Esophagus muscularis mucosa (tissue), 4 donors: ENCODE results near the gene XYLB. TPM values are rescaled to one million over a fixed set of nuclear protein-coding genes. Genes with fewer than 3 reads are reported as not detected.
"Not testable (repeated sequence)": the region's sequence is repeated elsewhere in the genome, so short reads cannot be mapped to it uniquely, and the experiment has no call there.

Experiments used
- DNase-seq: peaks from one replicate; pipeline ENCODE4 v3.0.0-alpha.2; 2017; ENCODE audit errors: extremely low spot score
- H3K27ac ChIP-seq, 4 donors: fragments of 200-600 bp; sonication (generic); replicated peaks in 1 of 4; 1 replicate in 3 of 4; 2 replicates in 1 of 4; pipeline ENCODE4 v1.5.1; 2016 to 2019; ENCODE audit warnings: mild to moderate bottlenecking in 1 of 4
- H3K27me3 ChIP-seq, 4 donors: fragments of 200-600 bp; sonication (generic); one replicate each; pipeline versions ENCODE4 v1.5.1 to v1.6.0; 2016 to 2019
- H3K36me3 ChIP-seq, 4 donors: fragments of 200-600 bp; sonication (generic); one replicate each; pipeline ENCODE4 v1.5.1; 2016 to 2019
- H3K4me1 ChIP-seq, 4 donors: fragments of 200-600 bp; sonication (generic); one replicate each; pipeline ENCODE4 v1.5.1; 2016 to 2019
- H3K4me3 ChIP-seq, 4 donors: fragments of 200-600 bp; sonication (generic); 1 replicate in 2 of 4; 2 replicates in 2 of 4; pipeline ENCODE4 v1.5.1; 2016 to 2019; ENCODE audit warnings: mild to moderate bottlenecking in 4 of 4, moderate library complexity in 1 of 4
- H3K9me3 ChIP-seq, 4 donors: fragments of 200-600 bp; sonication (generic); 1 replicate in 3 of 4; 2 replicates in 1 of 4; pipeline ENCODE4 v1.5.1; 2016 to 2019
- CTCF ChIP-seq, 3 experiments: fragments of 200-600 bp in 2 of 3; fragments of 450-650 bp in 1 of 3; sonication (generic) in 2 of 3; IDR thresholded peaks; one replicate each; pipeline ENCODE4 v1.5.1; 2017 to 2019; ENCODE audit warnings: antibody characterized with exemption in 3 of 3, mild to moderate bottlenecking in 2 of 3, moderate library complexity in 1 of 3
- EP300 ChIP-seq: sonication (generic); formaldehyde crosslinking; IDR thresholded peaks from one replicate; pipeline ENCODE4 v1.6.1; 2017; ENCODE audit warnings: antibody characterized with exemption
- POLR2A ChIP-seq: fragments of 450-650 bp; IDR thresholded peaks from one replicate; pipeline ENCODE4 v1.6.1; 2017; ENCODE audit warnings: antibody characterized with exemption, moderate library complexity, mild to moderate bottlenecking, low read depth
- POLR2AphosphoS5 ChIP-seq, 2 donors: sonication (generic); formaldehyde crosslinking; IDR thresholded peaks; one replicate each; pipeline ENCODE4 v1.6.1; 2017; ENCODE audit warnings: antibody characterized with exemption in 2 of 2
- WGBS: methylation state at CpG from one replicate; pipeline ENCODE4 v1.1.5; 2018; 5-methylcytosine and 5-hydroxymethylcytosine counted together
- intact Hi-C: fragments of 100-400 bp; cut with DNase I; formaldehyde crosslinking; loops from one replicate; pipeline ENCODE4 v1.15.1; 2023
- total RNA-seq, 4 donors: library from RNA; depleted of rRNA; stranded (reverse); fragments of >200 nt; gene quantifications; one replicate each; pipeline versions ENCODE4 v1.1.0 to v1.2.1, GENCODE V29; 2016

XYLB gene
- total RNA-seq, result 1 to 10 TPM in 2 of 4 donors, under 1 TPM in 2; 0.65 to 2.5 (median 1.2) TPM

DNA sequence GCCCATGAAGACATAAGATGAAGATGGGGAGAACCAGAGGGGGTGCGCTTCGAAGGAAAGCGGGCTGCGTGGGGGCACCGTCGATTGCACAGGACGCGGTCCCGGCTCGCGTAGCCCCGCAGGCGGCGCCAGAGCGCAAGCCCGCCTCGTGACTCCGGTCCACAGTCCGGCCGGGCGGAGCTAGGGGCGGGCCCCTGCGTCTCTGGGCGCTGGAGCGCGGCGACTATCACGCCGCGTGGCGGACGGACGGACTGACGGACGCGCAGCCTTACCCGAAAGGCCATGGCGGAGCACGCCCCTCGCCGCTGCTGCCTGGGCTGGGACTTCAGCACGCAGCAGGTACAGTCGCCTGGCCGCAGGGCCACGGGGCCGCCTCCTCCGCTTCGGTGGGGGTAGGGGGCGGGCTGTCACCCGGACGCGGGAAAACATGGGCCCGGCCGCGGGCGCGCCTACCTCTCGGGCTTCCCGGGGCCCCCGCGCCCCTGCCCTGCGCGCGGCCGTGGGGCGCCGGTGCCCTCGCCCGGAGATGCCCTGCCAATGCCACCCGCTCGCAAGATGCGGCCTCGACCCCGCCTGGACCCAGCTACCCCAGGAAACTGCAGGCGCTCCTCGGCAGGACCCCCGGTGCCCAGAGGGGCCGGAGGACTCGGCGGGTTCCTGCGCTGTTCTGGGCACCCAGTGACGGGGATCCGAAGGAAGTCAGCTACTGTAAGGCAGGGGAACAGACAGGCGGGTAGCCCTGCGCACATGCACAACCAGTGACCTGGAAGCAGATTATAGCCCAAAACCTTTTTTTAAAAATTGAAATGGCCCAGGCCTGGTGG, at the start of gene XYLB:
XYLB (plus strand) TSS at position 199 of the 824 bp plus-strand sequence; CDS start at position 283, 84 bp downstream.
- Histone ChIP-seq H3K9me3 (no peaks in the 10 kb centered on the region), H3K4me3 (peak within 1 kb of the TSS; percentile 62 to 88 (median 75)), H3K27me3 (no peaks in the 10 kb centered on the region), H3K27ac (peak within 1 kb of the TSS in 3 of 4 donors; percentile 42 to 69 (median 64)), H3K4me1 (peaks cover 5 to 20% (median 18%) of the 10 kb centered on the region in 4 donors), H3K36me3 (no peaks in the 10 kb centered on the region)
- no peak for DNase-seq
- intact Hi-C loops, result loop anchor here (2.0 to 10.0 kb wide), 3 partner anchors 132 to 298 kb away; partner anchors contain the start of gene SCN5A
- WGBS, result 11% methylated on average over 4 of the region's 85 CpGs
- TF ChIP-seq EP300, result no peak
- no peak for TF ChIP-seq POLR2A
- peak; percentile 85 to 91 (median 87) for TF ChIP-seq CTCF (IDR thresholded peaks at IDR 0.05)
- TF ChIP-seq POLR2AphosphoS5 (IDR thresholded peaks at IDR 0.05), result peak; percentile 41 to 74

DNA sequence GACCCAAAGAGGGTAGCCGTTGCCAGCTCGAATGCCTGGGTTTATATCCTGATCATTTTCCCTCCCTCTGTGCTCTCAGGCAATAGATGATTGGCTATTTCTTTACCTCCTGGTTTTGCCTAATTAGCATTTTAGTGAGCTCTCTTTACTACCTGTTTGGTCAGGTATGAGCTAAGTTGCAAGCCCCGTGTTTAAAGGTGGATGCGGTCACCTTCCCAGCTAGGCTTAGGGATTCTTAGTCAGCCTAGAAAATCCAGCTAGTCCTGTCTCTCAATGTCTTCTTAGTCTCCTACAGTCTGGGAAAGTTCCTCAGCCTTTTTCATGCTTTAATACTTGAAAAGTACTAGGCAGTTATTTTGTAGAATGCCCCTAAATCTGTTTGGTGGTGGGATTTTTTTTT, 49.5 kb upstream of the XYLB start:
- H3K27me3 ChIP-seq, intact Hi-C loops, DNase-seq, H3K4me3 ChIP-seq, H3K36me3 ChIP-seq, H3K27ac ChIP-seq, H3K9me3 ChIP-seq, H3K4me1 ChIP-seq: not testable (repeated sequence)
- 89% methylated on average over 4 of the region's 4 CpGs for WGBS

DNA sequence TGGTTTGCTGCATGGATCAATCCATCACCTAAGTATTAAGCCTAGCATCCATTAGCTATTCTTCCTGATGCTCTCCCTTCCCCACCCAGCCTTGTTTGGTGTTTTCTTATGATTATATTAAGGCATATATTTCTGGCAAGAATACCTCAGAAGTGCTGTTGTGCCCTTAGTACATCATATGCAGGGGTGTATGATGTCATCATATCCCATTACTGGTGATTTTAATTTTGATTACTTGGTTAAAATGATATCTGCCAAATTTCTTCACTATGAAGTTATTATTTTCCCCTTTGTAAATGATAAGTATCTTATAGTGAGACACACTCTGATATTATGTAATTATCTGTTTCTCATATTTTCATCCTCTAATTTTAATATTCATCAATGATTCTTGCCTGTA, 49.0 kb upstream of the XYLB start:
- Histone ChIP-seq H3K27ac (no peak overlapping the region), H3K36me3 (no peaks in the 10 kb centered on the region), H3K27me3 (no peaks in the 10 kb centered on the region), H3K9me3 (no peaks in the 10 kb centered on the region), H3K4me3 (no peak overlapping the region), H3K4me1 (no peaks in the 10 kb centered on the region)
- TF ChIP-seq POLR2AphosphoS5 (IDR thresholded peaks at IDR 0.05) (no peak), EP300 (no peak), POLR2A (no peak), CTCF (IDR thresholded peaks at IDR 0.05) (no peak)
- DNase-seq, result no peak
- intact Hi-C loops, result no loop called here

GRCh38 chr3:38297947-38298711, 48.5 kb upstream of the XYLB start:
- no peak for TF ChIP-seq EP300
- peak in 1 of 3 experiments; percentile 29 for TF ChIP-seq CTCF (IDR thresholded peaks at IDR 0.05)
- intact Hi-C loops, result no loop called here
- Histone ChIP-seq H3K9me3 (no peaks in the 10 kb centered on the region), H3K4me3 (no peak overlapping the region), H3K4me1 (no peaks in the 10 kb centered on the region), H3K27ac (no peak overlapping the region), H3K36me3 (no peaks in the 10 kb centered on the region), H3K27me3 (no peaks in the 10 kb centered on the region)
- DNase-seq, result no peak
- WGBS, result 84% methylated on average over 5 of the region's 5 CpGs

DNA sequence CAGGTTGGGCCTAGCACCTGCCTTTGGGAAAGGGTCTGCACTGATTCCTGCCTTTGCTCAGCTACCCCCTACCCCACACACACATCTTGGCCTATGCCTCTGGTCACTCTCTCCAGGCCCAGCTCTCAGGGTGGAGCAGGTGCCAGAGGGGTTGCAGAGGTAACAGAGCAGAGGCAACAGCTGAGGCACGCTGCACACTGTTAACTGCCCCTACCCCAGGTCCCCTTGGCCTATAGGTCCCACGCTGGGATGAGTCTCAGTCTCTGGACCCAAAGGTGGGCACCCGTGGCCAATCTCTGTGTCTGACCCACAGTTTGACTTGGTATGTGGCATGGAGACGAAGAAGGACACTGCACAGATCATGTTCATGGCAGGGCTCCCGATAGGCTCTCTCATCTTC, 39.6 kb upstream of the XYLB start:
- no peak overlapping the region for H3K4me3 ChIP-seq
- intact Hi-C loops, result no loop called here
- 89% methylated on average over 3 of the region's 5 CpGs for WGBS

More for the DNA sequence above, 39.6 kb upstream of the XYLB start:
- Histone ChIP-seq H3K27me3 (no peaks in the 10 kb centered on the region), H3K9me3 (no peaks in the 10 kb centered on the region), H3K36me3 (no peaks in the 10 kb centered on the region), H3K4me1 (no peaks in the 10 kb centered on the region), H3K27ac (no peak overlapping the region)
- DNase-seq, result no peak
- no peak for TF ChIP-seq CTCF (IDR thresholded peaks at IDR 0.05)
- TF ChIP-seq POLR2AphosphoS5 (IDR thresholded peaks at IDR 0.05), result no peak
- TF ChIP-seq EP300, result no peak
- no peak for TF ChIP-seq POLR2A
